HCT116 (cell line): ENCODE data around the gene SORCS2. TPM values are rescaled to one million over a fixed set of nuclear protein-coding genes. Genes with fewer than 3 reads are reported as not detected.

Source experiments
- ATAC-seq: fragments of 200-7000 bp; cut with Tn5 transposase; 2 replicates; pipeline ENCODE4 v1.9.1; 2020; ENCODE audit warnings: mild to moderate bottlenecking, moderate library complexity
- BruUV-seq: library from RNA; stranded (reverse); fragments of 400-500 nt; replicated peaks from 2 replicates; lab custom pipeline; 2021; lab: Mats Ljungman, UMichigan
- CTCF ChIA-PET: fragments of 300-600 bp; sonication (Branson Sonifier 250); formaldehyde crosslinking; loops from one replicate; lab custom pipeline; 2021; ENCODE audit warnings: antibody characterized with exemption; lab: Charles Lee
- POLR2A ChIA-PET: fragments of 300-600, 350-600 bp; sonication (Branson Sonifier 250); formaldehyde crosslinking; loops from one replicate; lab custom pipeline; 2021; ENCODE audit warnings: antibody characterized with exemption; lab: Charles Lee
- RAD21 ChIA-PET, 2 experiments: fragments of 300-600 bp; sonication (Branson Sonifier 250); formaldehyde crosslinking; loops; one replicate each; lab custom pipeline; 2023; ENCODE audit warnings: low total read pairs in 2 of 2; ENCODE audit not compliant: uncharacterized antibody in 2 of 2, unreplicated experiment in 2 of 2, low non-redundant PET in 1 of 2; lab: Charles Lee
- DNase-seq: peaks from one replicate; pipeline ENCODE4 v3.0.0-alpha.2; 2010; ENCODE audit warnings: low read depth, low spot score
- H2AFZ ChIP-seq: fragments of 200-600 bp; shearing (Covaris generic), sonication (generic); 2 replicates; pipeline ENCODE4 v1.6.1; 2017; ENCODE audit warnings: low read depth, mixed run types, mixed read lengths, antibody characterized with exemption, low read length; ENCODE audit not compliant: poor library complexity, severe bottlenecking
- H3K27ac ChIP-seq: 2 replicates; pipeline ENCODE4 v1.5.1; 2012; ENCODE audit warnings: low read depth, low read length
- H3K27me3 ChIP-seq: fragments of 200-600 bp; sonication (generic); 2 replicates; pipeline ENCODE4 v1.6.1; 2016; ENCODE audit warnings: mixed run types, low read length, mixed read lengths; ENCODE audit not compliant: insufficient read depth
- H3K36me3 ChIP-seq, 2 experiments: fragments of 200-500 bp in 1 of 2; fragments of 200-600 bp in 1 of 2; sonication (Bioruptor generic) in 1 of 2; sonication (generic) in 1 of 2; 2 replicates each; pipeline versions ENCODE4 v1.5.1 to v1.6.1; 2014 to 2016; ENCODE audit warnings: low read length in 2 of 2, inconsistent platforms in 1 of 2, mixed read lengths in 1 of 2, mixed run types in 1 of 2; ENCODE audit not compliant: insufficient read depth in 2 of 2, control insufficient read depth in 1 of 2
- H3K4me1 ChIP-seq, 2 experiments: fragments of 200-600 bp in 1 of 2; sonication (generic) in 1 of 2; 2 replicates each; pipeline versions ENCODE4 v1.5.1 to v1.6.1; 2012 to 2017; ENCODE audit warnings: low read length in 2 of 2, inconsistent platforms in 1 of 2, mild to moderate bottlenecking in 1 of 2, mixed read lengths in 1 of 2, mixed run types in 1 of 2, moderate library complexity in 1 of 2; ENCODE audit not compliant: insufficient read depth in 2 of 2, control insufficient read depth in 1 of 2
- H3K4me2 ChIP-seq: fragments of 200-600 bp; sonication (generic); 2 replicates; pipeline ENCODE4 v1.6.1; 2017; ENCODE audit warnings: mixed run types, low read length, mixed read lengths
- H3K4me3 ChIP-seq, 2 experiments: fragments of 200-600 bp in 1 of 2; sonication (generic) in 1 of 2; replicated peaks in 1 of 2; 2 replicates each; pipeline ENCODE4 v1.5.1; 2011 to 2016; ENCODE audit warnings: low read length in 2 of 2, control low read depth in 1 of 2, low read depth in 1 of 2, mild to moderate bottlenecking in 1 of 2, mixed read lengths in 1 of 2, mixed run types in 1 of 2
- H3K79me2 ChIP-seq: fragments of 200-600 bp; sonication (generic); 2 replicates; pipeline ENCODE4 v1.6.1; 2017; ENCODE audit warnings: mild to moderate bottlenecking, mixed run types, low read length, moderate library complexity, mixed read lengths; ENCODE audit not compliant: insufficient read depth
- H3K9ac ChIP-seq: fragments of 200-600 bp; sonication (generic); 2 replicates; pipeline ENCODE4 v1.6.1; 2016; ENCODE audit warnings: low read length, mixed read lengths
- H3K9me2 ChIP-seq: fragments of 200-600 bp; sonication (generic), shearing (Covaris generic); 2 replicates; pipeline ENCODE4 v1.6.1; 2017; ENCODE audit warnings: mixed run types, mild to moderate bottlenecking, moderate library complexity; ENCODE audit not compliant: insufficient read depth
- H3K9me3 ChIP-seq, 2 experiments: fragments of 200-500 bp in 1 of 2; fragments of 200-600 bp in 1 of 2; sonication (Bioruptor generic) in 1 of 2; sonication (generic) in 1 of 2; 2 replicates each; pipeline ENCODE4 v1.6.1; 2014 to 2017; ENCODE audit warnings: low read length in 2 of 2, mixed read lengths in 2 of 2, inconsistent platforms in 1 of 2, low read depth in 1 of 2, mild to moderate bottlenecking in 1 of 2, mixed run types in 1 of 2, moderate library complexity in 1 of 2; ENCODE audit not compliant: control insufficient read depth in 1 of 2, insufficient read depth in 1 of 2
- H4K20me1 ChIP-seq: fragments of 200-600 bp; sonication (generic), shearing (Covaris generic); 2 replicates; pipeline ENCODE4 v1.6.1; 2017; ENCODE audit warnings: mixed run types, mild to moderate bottlenecking, moderate library complexity; ENCODE audit not compliant: insufficient read depth
- EGR1 ChIP-seq: IDR thresholded peaks from 2 replicates; pipeline ENCODE4 v1.6.1; 2012; ENCODE audit warnings: low read depth
- ELF1 ChIP-seq: IDR thresholded peaks from 2 replicates; pipeline ENCODE4 v1.6.1; 2012; ENCODE audit warnings: low read depth, borderline replicate concordance
- EZH2 ChIP-seq: fragments of 200-600 bp; sonication (generic); IDR thresholded peaks from 2 replicates; pipeline ENCODE4 v1.6.1; 2017; ENCODE audit warnings: antibody characterized with exemption, mixed run types
- EZH2phosphoT487 ChIP-seq: fragments of 200-600 bp; IDR thresholded peaks from 2 replicates; pipeline ENCODE4 v1.6.1; 2018; ENCODE audit warnings: antibody characterized with exemption, borderline replicate concordance
- FOSL1 ChIP-seq: IDR thresholded peaks from 2 replicates; pipeline ENCODE4 v1.6.1; 2012; ENCODE audit warnings: low read depth
- JUND ChIP-seq: IDR thresholded peaks from 2 replicates; pipeline ENCODE4 v1.6.1; 2012
- POLR2A ChIP-seq: IDR thresholded peaks from 2 replicates; pipeline ENCODE4 v1.7.0; 2011; ENCODE audit warnings: borderline replicate concordance; ENCODE audit not compliant: insufficient read depth, insufficient read length; ENCODE audit errors: extremely low read depth
- POLR2AphosphoS5 ChIP-seq: IDR thresholded peaks from 2 replicates; pipeline ENCODE4 v1.6.1; 2011; ENCODE audit warnings: mild to moderate bottlenecking, low read depth, low read length, moderate library complexity
- RAD21 ChIP-seq: IDR thresholded peaks from 2 replicates; pipeline ENCODE4 v1.6.1; 2012; ENCODE audit warnings: low read depth, mild to moderate bottlenecking
- SIN3A ChIP-seq: IDR thresholded peaks from 2 replicates; pipeline ENCODE4 v1.6.1; 2012; ENCODE audit warnings: low read depth
- SP1 ChIP-seq: IDR thresholded peaks from 2 replicates; pipeline ENCODE4 v1.6.1; 2012; ENCODE audit warnings: low read depth
- SRF ChIP-seq: IDR thresholded peaks from 2 replicates; pipeline ENCODE4 v1.6.1; 2012; ENCODE audit warnings: low read depth
- TCF7L2 ChIP-seq: IDR thresholded peaks from 2 replicates; pipeline ENCODE4 v1.7.0; 2011; ENCODE audit warnings: borderline replicate concordance, inconsistent platforms; ENCODE audit not compliant: insufficient read depth, insufficient read length; ENCODE audit errors: extremely low read depth
- YY1 ChIP-seq: IDR thresholded peaks from 2 replicates; pipeline ENCODE4 v1.6.1; 2011; ENCODE audit warnings: low read length, low read depth, moderate library complexity, mild to moderate bottlenecking; ENCODE audit not compliant: insufficient replicate concordance; ENCODE audit errors: extremely low read depth
- ZFX ChIP-seq: fragments of 450-650 bp; IDR thresholded peaks from 2 replicates; pipeline ENCODE4 v1.6.1; 2017
- ZNF274 ChIP-seq: fragments of 200-500 bp; sonication (Bioruptor generic); IDR thresholded peaks from 2 replicates; pipeline ENCODE4 v1.6.1; 2014; ENCODE audit warnings: mild to moderate bottlenecking, low read depth, low read length, inconsistent platforms
- intact Hi-C: fragments of 100-400 bp; cut with micrococcal nuclease; formaldehyde crosslinking; loops from 2 replicates; pipeline ENCODE4 v1.10.0; 2022
- total RNA-seq: library from RNA; stranded (reverse); gene quantifications from one replicate; pipeline ENCODE4 v1.2.1, GENCODE V29; 2021; ENCODE audit not compliant: unreplicated experiment
- TF ChIP-seq, protein P1 (sequence below): IDR thresholded peaks from 2 replicates; pipeline ENCODE4 v1.6.1; 2012
- TF ChIP-seq, protein P2 (sequence below): IDR thresholded peaks from 2 replicates; pipeline ENCODE4 v1.6.1; 2011; ENCODE audit warnings: mild to moderate bottlenecking, low read length, moderate library complexity; ENCODE audit not compliant: insufficient replicate concordance; ENCODE audit errors: extremely low read depth
- TF ChIP-seq, protein P3 (sequence below): IDR thresholded peaks from 2 replicates; pipeline ENCODE4 v1.6.1; 2012
- TF ChIP-seq, protein P4 (sequence below): IDR thresholded peaks from 2 replicates; pipeline ENCODE4 v1.6.1; 2012; ENCODE audit warnings: low read depth

SORCS2 gene
- total RNA-seq, 1 experiment from 2014 or later: 0.37 TPM

DNA sequence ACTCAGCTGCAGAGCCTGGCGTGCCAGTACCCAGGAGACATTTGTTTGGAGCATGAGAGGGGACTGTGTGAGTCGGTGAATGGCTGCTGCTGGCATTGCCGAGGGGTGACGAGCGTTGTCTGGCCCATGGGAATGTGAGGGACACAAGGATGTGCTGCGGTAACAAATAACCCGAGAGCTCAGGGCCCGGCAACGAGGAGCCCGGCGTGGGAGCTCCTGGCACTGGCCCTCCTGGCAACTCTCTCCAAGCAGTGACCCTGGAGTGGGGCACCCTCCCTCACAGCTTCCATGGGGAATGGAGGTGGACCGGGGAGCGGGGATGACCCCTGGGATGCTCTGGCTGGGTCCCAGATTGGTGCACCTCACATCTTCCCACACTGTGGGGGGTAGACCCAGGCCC is 44.0 kb upstream of the SORCS2 start:
- ChIA-PET POLR2A (no interaction called here), CTCF (no interaction called here)
- no peak overlapping the region for H3K4me3 ChIP-seq
- no peak overlapping the region for H3K4me2 ChIP-seq
- intact Hi-C loops: no loop called here
- H3K27ac ChIP-seq: no peak overlapping the region
- H3K9me2 ChIP-seq: no peaks in the 10 kb centered on the region
- no peaks in the 10 kb centered on the region for H4K20me1 ChIP-seq
- no peaks in the 10 kb centered on the region for H3K79me2 ChIP-seq
- DNase-seq (no peak), ATAC-seq (no peak)
- H3K9me3 ChIP-seq: no peaks in the 10 kb centered on the region
- H3K4me1 ChIP-seq: peaks cover 0 to 12% of the 10 kb centered on the region in 2 experiments; a peak in 2 of 4 replicates
- no peak overlapping the region for H3K9ac ChIP-seq
- TF ChIP-seq FOSL1 (no peak), POLR2AphosphoS5 (no peak), ELF1 (no peak), EZH2phosphoT487 (no peak), SP1 (no peak), JUND (no peak), ZNF274 (no peak), SIN3A (no peak), RAD21 (no peak), EZH2 (no peak), SRF (no peak), EGR1 (no peak), YY1 (no peak), ZFX (no peak), TCF7L2 (no peak), POLR2A (no peak)
- TF ChIP-seq, protein P1, sequence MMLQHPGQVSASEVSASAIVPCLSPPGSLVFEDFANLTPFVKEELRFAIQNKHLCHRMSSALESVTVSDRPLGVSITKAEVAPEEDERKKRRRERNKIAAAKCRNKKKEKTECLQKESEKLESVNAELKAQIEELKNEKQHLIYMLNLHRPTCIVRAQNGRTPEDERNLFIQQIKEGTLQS: no peak
- TF ChIP-seq, protein P2, sequence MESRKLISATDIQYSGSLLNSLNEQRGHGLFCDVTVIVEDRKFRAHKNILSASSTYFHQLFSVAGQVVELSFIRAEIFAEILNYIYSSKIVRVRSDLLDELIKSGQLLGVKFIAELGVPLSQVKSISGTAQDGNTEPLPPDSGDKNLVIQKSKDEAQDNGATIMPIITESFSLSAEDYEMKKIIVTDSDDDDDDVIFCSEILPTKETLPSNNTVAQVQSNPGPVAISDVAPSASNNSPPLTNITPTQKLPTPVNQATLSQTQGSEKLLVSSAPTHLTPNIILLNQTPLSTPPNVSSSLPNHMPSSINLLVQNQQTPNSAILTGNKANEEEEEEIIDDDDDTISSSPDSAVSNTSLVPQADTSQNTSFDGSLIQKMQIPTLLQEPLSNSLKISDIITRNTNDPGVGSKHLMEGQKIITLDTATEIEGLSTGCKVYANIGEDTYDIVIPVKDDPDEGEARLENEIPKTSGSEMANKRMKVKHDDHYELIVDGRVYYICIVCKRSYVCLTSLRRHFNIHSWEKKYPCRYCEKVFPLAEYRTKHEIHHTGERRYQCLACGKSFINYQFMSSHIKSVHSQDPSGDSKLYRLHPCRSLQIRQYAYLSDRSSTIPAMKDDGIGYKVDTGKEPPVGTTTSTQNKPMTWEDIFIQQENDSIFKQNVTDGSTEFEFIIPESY: no peak
- TF ChIP-seq, protein P3, sequence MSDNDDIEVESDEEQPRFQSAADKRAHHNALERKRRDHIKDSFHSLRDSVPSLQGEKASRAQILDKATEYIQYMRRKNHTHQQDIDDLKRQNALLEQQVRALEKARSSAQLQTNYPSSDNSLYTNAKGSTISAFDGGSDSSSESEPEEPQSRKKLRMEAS: no peak
- TF ChIP-seq, protein P4, sequence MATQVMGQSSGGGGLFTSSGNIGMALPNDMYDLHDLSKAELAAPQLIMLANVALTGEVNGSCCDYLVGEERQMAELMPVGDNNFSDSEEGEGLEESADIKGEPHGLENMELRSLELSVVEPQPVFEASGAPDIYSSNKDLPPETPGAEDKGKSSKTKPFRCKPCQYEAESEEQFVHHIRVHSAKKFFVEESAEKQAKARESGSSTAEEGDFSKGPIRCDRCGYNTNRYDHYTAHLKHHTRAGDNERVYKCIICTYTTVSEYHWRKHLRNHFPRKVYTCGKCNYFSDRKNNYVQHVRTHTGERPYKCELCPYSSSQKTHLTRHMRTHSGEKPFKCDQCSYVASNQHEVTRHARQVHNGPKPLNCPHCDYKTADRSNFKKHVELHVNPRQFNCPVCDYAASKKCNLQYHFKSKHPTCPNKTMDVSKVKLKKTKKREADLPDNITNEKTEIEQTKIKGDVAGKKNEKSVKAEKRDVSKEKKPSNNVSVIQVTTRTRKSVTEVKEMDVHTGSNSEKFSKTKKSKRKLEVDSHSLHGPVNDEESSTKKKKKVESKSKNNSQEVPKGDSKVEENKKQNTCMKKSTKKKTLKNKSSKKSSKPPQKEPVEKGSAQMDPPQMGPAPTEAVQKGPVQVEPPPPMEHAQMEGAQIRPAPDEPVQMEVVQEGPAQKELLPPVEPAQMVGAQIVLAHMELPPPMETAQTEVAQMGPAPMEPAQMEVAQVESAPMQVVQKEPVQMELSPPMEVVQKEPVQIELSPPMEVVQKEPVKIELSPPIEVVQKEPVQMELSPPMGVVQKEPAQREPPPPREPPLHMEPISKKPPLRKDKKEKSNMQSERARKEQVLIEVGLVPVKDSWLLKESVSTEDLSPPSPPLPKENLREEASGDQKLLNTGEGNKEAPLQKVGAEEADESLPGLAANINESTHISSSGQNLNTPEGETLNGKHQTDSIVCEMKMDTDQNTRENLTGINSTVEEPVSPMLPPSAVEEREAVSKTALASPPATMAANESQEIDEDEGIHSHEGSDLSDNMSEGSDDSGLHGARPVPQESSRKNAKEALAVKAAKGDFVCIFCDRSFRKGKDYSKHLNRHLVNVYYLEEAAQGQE: no peak
- TF ChIP-seq, all 23 proteins: peak for 0
- H3K27me3 ChIP-seq: no peaks in the 10 kb centered on the region
- H3K36me3 ChIP-seq: no peaks in the 10 kb centered on the region
- no peak overlapping the region for H2AFZ ChIP-seq
- RAD21 ChIA-PET: no interaction called here
- no TSS peak for BruUV-seq
